ENCODE data around the gene OR6C75.
"Not testable (repeated sequence)": the region's sequence is repeated elsewhere in the genome, so short reads cannot be mapped to it uniquely, and the experiment has no call there.

OR6C75 gene

DNA sequence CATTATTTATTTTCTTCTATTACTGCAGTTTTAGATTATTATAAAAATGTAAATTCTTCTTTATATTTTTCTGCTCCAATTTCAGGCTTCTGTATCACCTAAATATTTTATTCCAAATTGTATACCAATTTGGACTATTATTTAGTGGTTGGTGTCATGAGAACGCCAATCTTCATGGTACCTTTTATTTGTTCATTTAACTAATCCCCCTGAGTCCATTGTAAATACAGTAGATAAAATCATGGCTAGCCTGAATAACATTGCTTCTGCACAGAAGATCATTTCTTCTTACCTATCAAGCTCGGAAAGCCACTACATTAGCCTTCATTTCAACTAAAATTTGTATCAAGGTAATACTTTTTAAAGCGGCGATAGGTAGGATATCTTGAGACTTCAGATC, at the start of gene OR6C75:
Gene OR6C75, plus strand, starts transcription at position 301 of the 400 bp plus-strand sequence. CDS start 2,136 bp downstream, outside the sequence.
- H3K4me3 ChIP-seq (ENCODE audit: low read depth, low read length): no peak within 1 kb of the TSS
- TF ChIP-seq, protein P1, sequence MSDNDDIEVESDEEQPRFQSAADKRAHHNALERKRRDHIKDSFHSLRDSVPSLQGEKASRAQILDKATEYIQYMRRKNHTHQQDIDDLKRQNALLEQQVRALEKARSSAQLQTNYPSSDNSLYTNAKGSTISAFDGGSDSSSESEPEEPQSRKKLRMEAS (IDR thresholded peaks at IDR 0.05; ENCODE audit: low read depth, low read length): no peak
- no peak for TF ChIP-seq POLR2A (IDR thresholded peaks at IDR 0.05; ENCODE audit: extremely low read depth, insufficient read length)
- DNase-seq (ENCODE audit: low read depth): no peak

DNA sequence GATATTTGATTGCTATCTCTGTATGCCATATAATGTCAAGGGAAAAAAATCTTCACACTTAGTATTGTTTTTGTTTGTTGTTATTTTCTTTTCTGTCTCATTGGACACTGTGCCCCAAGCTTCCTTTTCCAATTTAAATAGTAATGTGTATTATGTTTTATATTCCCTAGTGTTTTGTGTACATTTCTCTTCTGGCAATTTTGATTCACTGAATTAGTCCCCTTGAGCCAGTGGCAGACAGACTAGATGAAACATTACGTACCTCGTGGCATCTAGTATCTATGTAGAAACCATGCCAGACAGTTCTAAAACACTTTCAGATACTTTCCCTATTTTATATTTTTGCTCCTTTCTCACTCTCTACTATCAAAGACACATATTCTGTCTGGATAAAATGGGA, 48.7 kb upstream of the OR6C75 start, which contains the start of gene OR6C1:
Gene OR6C1, plus strand, starts transcription at position 301 of the 400 bp plus-strand sequence. CDS start 6,257 bp downstream, outside the sequence.
- TF ChIP-seq, protein P2, sequence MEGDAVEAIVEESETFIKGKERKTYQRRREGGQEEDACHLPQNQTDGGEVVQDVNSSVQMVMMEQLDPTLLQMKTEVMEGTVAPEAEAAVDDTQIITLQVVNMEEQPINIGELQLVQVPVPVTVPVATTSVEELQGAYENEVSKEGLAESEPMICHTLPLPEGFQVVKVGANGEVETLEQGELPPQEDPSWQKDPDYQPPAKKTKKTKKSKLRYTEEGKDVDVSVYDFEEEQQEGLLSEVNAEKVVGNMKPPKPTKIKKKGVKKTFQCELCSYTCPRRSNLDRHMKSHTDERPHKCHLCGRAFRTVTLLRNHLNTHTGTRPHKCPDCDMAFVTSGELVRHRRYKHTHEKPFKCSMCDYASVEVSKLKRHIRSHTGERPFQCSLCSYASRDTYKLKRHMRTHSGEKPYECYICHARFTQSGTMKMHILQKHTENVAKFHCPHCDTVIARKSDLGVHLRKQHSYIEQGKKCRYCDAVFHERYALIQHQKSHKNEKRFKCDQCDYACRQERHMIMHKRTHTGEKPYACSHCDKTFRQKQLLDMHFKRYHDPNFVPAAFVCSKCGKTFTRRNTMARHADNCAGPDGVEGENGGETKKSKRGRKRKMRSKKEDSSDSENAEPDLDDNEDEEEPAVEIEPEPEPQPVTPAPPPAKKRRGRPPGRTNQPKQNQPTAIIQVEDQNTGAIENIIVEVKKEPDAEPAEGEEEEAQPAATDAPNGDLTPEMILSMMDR (IDR thresholded peaks at IDR 0.05; ENCODE audit: low read depth, low read length): no peak
- TF ChIP-seq, protein P1 (IDR thresholded peaks at IDR 0.05; ENCODE audit: low read depth, low read length): no peak
- TF ChIP-seq POLR2A (IDR thresholded peaks at IDR 0.05; ENCODE audit: extremely low read depth, insufficient read length) (no peak), MYC (IDR thresholded peaks at IDR 0.05; ENCODE audit: low read depth, low read length) (no peak)
- no peak for DNase-seq (ENCODE audit: low read depth)

DNA sequence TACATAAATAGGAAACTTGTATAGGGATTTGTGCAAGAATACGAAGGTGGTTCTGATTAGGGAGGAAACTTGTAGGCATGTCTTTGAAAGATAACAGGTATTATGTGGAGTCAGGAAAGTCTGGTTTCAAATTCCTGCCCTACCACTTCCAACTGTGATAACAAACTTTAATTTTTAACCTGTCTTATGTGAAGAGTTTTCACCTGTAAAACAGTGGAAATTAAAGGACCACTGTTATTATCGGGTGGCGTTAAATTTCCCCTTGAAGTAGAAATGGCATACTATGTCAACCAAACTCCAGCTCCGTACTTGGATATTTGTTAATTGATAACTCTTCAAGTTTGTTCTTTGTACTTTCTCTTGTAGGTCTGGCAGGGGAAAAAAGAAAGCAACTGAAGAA, 42.6 kb upstream of the OR6C75 start:
- DNase-seq (ENCODE audit: low read depth): no peak
- H3K4me3 ChIP-seq (ENCODE audit: low read depth, low read length): no peak overlapping the region
- TF ChIP-seq POLR2A (IDR thresholded peaks at IDR 0.05; ENCODE audit: extremely low read depth, insufficient read length) (no peak), MYC (IDR thresholded peaks at IDR 0.05; ENCODE audit: low read depth, low read length) (no peak)
- TF ChIP-seq, protein P2 (IDR thresholded peaks at IDR 0.05; ENCODE audit: low read depth, low read length): no peak
- TF ChIP-seq, protein P1 (IDR thresholded peaks at IDR 0.05; ENCODE audit: low read depth, low read length): no peak

More for the DNA sequence above, 48.7 kb upstream of the OR6C75 start, which contains the start of gene OR6C1:
- no peak within 1 kb of the TSS for H3K4me3 ChIP-seq (ENCODE audit: low read depth, low read length)

DNA sequence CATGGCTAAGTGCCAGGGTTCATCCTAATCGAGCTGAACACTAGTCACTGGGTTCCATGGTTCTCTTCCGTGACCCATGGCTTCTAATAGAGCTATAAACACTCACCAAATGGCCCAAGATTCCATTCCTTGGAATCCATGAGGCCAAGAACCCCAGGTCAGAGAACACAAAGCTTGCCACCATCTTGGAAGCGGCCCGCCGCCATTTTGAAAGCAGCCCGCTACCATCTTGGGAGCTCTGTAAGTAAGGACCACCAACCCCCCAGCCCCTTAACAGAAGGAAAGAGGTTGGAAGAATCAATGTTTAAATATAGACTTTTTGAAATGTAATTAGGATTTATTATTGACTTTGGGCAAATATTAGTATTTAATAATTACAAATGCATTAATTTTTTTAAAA, 37.0 kb upstream of the OR6C75 start:
- not testable (repeated sequence) for H3K4me3 ChIP-seq (ENCODE audit: low read depth, low read length)

DNA sequence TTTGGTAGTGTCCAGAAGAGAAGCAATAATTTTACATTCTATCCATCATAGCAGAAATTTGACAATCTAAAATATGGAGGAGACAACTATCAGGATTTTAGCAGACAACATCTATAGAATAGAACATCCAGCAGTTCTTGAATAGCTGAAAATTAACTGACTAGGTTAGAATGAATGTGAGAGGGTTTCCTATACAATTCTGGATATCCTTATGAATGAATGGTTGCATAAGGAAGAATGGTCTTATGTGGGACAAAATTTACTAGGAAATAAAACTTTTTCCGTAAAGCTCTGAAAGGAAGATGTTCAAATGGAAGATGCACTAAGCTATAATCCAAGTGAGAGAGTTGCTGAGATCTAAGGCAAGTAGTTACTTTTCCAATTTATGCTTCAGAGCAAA, 32.3 kb upstream of the OR6C75 start, which contains the start of gene OR6C3:
Gene OR6C3, plus strand, starts transcription at position 301 of the 400 bp plus-strand sequence. CDS start 955 bp downstream, outside the sequence.
- no peak for DNase-seq (ENCODE audit: low read depth)
- no peak within 1 kb of the TSS for H3K4me3 ChIP-seq (ENCODE audit: low read depth, low read length)
- no peak for TF ChIP-seq MYC (IDR thresholded peaks at IDR 0.05; ENCODE audit: low read depth, low read length)
- TF ChIP-seq, protein P1 (IDR thresholded peaks at IDR 0.05; ENCODE audit: low read depth, low read length): no peak
- no peak for TF ChIP-seq POLR2A (IDR thresholded peaks at IDR 0.05; ENCODE audit: extremely low read depth, insufficient read length)
- TF ChIP-seq, protein P2 (IDR thresholded peaks at IDR 0.05; ENCODE audit: low read depth, low read length): no peak

More for the DNA sequence above, 37.0 kb upstream of the OR6C75 start:
- DNase-seq (ENCODE audit: low read depth): not testable (repeated sequence)

DNA sequence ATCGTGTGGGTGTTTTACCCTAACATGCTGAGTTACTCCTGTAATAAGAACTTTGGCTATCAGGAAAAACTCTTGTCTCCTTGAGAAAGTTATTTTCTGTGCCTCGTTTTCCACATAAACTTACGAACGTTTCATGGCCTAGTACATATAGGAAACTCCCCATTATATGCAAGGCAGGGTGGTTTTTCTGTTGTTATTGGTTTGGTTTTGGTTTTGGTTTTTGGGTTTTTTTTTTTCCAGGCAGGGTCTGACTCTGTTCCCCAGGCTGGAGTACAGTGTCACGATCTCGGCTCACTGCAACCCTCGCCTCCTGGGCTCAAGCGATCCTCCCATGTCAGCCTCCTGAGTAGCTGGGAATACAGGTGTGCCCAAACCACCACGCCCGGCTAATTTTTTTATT, 26.8 kb upstream of the OR6C75 start:
- no peak for DNase-seq (ENCODE audit: low read depth)
- TF ChIP-seq, protein P2 (IDR thresholded peaks at IDR 0.05; ENCODE audit: low read depth, low read length): no peak
- TF ChIP-seq, protein P1 (IDR thresholded peaks at IDR 0.05; ENCODE audit: low read depth, low read length): no peak
- TF ChIP-seq MYC (IDR thresholded peaks at IDR 0.05; ENCODE audit: low read depth, low read length): no peak
- no peak for TF ChIP-seq POLR2A (IDR thresholded peaks at IDR 0.05; ENCODE audit: extremely low read depth, insufficient read length)
- no peak overlapping the region for H3K4me3 ChIP-seq (ENCODE audit: low read depth, low read length)

DNA sequence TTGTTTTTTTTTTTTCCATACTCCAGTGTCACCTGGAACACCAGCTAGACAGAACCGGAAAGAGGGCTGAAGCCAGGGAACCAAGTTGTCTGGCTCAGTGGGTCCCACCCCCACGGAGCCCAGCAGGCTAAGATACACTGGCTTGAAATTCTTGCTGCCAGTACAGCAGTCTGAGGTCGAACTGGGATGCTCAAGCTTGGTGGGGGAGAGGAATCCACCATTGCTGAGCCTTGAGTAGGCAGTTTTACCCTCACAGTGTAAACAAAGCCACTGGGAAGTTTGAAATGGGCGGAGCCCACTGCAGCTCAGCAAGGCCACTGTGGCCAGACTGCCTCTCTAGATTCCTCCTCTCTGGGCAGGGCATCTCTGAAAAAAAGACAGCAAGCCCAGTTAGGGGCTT, 7.4 kb upstream of the OR6C75 start:
- DNase-seq (ENCODE audit: low read depth); H3K4me3 ChIP-seq (ENCODE audit: low read depth, low read length): not testable (repeated sequence)
